CD4-positive, alpha-beta T cell treated with Interferon alpha-2 for 1 hour (primary cell): ENCODE measurements around the gene GLIS1.

Experiments used
- DNase-seq, 2 donors: peaks; one replicate each; pipeline ENCODE4 v3.0.0-alpha.2; 2020 to 2022

GLIS1 gene

DNA sequence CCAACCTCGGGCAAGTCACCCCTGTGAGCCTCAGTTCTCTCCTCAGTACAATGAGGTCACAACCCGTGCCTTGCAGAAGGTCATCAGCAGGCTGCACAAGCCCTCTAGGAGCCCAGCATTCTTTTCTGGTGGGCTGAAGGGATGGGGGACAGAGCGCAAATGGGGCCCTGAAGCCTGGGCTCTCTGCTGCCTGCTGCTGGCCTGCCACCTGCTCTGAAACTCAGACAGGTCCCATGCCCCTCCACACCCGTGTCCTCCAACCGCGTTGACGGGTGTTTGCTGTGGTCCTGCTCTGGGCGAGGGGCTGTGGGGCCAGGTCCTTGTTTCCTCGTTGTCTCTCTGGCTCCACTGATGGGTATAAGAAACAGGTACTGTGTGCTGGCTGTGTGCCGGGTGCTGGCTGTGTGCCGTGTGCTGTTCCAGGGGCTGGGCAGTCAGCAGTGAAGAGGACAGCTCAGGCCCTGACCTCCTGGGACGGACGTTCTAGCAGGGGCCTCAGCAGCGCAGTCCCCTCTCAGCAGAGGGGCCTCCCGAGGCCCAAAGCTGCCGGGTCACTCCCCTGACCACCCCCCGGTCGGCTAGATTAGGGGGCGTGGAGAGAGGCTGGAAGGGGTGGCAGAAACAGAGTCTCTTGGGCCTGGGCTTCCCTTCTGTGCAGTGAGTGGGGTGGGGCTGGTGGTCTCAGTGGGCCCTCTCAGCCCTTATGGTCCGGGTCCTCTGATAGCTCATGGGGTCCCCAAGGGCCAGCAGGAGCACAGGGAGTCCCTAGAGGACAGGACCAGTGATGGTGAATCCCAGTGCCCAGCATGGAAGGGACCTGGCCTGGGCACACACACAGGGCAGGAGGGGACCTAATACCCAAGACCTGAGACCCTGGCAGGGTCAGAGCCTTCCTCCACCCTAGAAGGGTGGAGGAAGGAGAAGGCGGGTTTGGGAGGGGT, 237.6 kb downstream of the GLIS1 start:
- no peak for DNase-seq

DNA sequence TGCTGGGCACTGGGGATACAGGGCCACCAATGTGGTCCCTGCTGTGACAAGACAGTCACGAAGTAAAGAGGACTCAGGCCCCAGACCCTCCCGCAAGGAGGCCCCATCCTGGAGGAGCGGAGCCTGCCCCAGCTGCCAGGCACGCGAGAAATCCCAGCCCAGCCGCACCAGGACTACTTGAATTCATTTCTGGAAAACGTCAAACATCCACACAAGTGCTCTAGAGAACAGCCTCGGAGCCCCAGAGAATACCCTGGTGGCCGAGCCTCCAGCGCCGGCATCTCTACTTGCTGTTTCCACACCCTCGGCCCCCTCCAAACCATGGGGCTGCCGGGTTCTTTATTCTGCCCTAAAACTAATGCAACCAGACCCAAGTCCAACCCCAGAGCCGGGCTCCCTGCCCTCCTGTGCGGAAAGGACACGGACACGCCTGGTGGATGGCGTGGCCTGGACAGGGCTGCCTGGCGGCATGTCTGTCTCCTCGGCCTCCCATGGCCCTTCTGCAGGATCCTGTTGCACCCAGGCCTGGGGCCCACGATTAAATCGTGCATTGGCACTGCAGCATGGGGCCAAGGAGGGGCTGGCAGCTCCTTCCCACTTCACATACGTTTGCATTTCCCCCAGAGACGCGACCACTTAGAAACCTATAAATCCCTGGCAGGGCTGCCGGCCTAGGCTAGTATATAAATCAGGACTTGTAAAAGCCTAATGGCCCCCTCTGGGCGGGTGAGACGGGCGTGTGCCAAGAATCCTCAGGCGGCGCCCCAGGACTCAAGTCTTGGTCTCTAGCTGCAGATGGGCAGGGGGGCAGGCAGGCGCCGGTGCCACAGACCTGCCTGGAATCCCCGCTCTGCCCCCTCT, 238.5 kb downstream of the GLIS1 start:
- DNase-seq = no peak

DNA sequence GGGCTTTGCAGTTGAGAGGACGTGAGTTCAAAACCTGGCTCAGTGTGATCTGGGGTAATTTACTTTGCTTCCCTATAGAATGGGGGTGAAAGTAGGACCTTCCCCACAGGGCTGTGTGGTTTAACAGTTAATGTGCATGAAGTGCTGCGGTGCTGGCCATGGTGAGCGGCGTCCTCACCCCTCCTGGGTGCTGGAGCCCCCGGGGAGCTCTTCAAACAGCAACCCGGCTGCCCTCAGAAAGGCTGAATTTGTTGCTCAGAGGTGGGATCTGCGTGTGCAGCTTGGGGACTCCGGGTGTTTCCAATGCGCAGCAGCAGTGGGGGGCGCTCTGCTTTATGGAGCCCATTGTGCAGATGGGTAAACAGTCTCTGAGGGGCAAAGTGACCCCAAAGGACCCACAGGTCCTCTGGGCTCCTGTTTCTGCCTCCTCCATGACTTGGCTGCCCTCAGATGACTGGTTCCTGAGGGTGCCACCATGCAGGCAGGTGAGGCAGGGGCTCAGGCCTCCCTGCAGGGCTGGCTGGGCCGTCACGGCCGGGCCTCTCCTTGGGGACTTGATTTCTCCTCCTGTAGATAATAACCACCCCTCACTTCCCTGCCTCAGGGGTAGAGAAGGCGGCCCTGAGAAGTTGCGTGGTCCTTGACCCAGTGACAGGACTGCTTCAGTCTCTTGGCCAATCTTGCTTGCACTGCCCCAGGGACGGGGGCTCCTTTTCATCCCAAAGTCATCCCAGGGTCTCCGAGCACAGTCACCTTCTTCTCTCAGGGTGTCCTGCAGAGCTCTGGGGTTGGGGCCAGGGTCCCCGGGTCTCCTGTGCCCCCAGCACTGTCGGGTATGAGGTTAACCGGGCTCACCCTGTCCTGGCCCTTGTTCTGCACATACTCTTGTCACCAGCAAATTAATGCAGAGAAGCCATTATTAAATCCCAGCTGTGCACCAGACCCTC, 239.4 kb downstream of the GLIS1 start:
- no peak for DNase-seq

DNA sequence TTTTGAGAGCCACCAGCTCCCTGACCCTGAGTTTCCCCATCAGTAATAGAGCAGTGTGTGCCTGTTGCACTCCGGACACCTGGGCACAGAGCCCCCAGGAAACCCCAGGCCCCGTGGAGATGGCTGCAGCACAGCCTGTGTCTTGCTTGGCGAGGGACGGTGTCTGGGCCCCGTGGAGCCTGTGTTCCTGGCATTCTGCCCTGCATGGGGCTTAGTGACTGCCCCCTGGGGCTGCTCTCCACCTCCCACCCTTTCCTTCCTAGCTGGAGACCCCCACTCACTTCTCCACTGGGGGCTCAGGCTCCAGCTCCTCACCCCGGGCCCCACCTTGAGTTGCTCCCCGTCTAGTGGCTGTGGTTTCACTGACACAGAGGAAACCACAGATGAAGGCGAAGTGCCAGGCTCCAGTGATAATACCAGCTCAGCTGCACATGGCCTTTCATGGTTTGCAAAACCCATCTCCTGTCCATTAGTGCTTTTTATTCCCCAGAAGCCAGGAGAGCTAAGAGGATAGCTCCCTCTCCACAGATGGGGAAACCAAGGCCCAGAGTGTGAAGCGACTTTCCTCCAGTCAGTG, 240.3 kb downstream of the GLIS1 start:
- no peak for DNase-seq

DNA sequence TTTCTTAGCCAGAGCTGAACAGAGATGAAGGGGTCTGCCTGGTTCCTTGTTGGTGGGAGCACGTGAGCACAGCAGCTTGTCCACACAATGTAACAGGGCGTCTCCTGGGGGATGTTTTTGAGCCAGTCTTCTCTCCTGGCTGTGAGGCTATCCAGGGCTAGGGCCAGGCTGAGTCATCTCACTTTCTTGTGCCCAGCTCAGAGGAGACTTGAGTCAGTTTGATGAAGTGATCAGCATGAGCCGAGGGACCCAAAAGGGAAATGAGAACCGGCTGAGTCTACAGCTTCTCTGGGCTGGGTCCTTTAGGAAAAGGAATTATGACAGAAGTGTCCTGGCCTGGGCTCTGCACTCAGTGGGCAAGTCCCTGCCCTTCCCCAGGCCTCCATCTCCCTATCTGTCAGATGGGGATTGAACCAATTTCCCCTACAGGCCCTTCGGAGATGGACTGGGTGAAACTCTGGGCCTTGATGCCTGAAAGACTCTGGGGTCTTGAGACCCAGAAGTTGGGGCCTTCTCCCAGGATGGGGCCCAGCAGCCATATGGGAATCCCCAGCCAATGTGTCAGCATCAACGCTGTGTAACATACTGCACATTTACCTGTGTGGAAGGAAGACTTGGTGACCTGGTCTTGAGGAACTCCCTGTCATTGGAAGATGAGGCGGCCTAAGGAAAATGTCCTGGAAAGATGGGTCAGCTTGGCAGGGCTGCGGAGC, 243.2 kb downstream of the GLIS1 start:
- no peak for DNase-seq

DNA sequence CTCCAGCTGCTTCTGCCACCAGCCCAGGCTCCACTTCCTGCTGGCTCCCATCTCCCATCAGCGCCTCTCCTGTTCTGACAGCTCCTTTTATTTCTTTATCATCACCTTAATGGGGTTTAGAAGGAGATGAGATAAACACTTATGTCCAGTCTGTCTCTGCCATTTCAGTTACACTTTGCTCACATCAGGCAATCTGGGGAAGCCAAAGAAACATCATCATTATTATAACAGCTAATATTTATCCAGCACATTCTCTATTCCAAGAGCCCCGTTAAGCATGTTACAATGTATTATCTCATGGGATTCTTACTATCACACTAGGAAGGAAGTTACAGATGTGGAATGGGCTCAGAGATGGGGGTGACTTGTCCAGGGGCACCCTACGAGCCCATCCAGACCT, 248.6 kb downstream of the GLIS1 start:
- DNase-seq = no peak

DNA sequence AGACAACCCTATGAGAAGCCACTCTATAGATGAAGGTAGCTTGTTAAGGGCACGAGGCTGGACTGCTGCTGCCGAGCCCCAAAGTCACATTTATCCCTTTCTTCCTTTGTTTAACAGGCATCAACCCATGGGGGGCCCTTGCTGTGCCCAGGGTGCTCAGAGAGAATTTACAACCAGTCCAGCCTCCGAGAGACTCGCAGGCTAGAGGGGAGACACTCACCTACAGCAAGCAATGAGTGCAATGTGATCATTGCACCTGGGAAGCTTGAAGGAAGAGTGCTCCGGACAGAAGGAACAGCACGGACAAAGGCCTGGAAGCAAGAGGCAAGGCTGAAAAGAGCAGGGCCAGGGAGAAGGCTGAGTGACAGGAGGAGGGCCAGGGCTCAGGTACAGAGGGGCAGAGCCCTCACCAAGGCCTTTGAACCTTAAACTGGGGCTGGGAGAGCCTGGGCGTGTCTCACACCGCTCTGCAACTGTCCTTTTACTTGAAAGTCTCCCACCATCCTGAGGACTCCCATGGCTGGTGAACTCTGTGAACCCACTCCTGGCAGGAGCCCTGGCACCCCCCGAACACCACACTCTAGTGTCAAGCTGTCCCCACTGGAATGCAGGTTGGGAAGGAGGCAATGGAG, 252.5 kb downstream of the GLIS1 start:
- no peak for DNase-seq

DNA sequence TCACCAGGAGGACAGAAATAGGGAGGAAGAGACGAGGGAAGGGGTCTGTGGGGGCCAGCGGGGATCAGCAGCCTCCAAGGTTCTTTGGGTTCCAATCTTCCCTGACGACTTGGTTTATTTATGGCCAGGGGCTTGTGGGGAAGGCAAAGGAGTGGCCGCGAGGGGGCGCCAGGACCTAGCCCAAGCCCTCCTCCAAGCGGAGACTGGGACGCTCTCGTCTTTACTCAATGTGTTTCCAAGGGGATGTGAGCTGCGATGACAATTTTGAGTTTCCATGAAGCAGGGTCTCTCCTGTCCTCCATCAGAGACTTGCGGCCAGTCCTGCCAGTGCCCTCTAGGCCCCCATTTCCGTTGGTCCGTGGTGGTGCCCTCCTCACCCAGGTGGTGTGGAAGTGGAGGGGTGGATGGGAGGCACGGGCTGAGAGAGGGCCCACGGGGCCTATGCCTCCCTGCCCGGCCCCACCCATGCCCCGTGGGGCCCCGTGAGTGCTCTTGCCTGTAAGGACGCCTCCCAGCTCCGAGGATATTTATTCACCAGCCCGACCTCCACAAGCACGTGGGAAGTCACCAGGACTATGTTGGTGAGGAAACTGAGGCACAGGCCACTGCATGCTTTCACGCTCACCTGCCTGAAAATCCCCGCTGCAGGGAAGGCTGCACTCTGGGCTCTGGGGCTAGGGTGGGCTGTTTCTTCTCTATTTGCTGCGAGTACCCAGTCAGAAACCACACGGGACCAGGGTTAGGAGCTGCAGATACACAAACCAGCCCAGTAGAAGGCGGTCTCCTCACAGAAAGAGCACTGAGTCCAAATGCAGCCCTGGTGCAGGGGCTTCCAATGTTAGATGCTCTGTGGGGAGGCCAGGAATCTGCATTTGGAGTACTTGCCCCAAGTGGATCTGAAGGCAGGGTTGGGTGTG, 253.2 kb downstream of the GLIS1 start:
- peak; percentile 39 to 56 for DNase-seq

DNA sequence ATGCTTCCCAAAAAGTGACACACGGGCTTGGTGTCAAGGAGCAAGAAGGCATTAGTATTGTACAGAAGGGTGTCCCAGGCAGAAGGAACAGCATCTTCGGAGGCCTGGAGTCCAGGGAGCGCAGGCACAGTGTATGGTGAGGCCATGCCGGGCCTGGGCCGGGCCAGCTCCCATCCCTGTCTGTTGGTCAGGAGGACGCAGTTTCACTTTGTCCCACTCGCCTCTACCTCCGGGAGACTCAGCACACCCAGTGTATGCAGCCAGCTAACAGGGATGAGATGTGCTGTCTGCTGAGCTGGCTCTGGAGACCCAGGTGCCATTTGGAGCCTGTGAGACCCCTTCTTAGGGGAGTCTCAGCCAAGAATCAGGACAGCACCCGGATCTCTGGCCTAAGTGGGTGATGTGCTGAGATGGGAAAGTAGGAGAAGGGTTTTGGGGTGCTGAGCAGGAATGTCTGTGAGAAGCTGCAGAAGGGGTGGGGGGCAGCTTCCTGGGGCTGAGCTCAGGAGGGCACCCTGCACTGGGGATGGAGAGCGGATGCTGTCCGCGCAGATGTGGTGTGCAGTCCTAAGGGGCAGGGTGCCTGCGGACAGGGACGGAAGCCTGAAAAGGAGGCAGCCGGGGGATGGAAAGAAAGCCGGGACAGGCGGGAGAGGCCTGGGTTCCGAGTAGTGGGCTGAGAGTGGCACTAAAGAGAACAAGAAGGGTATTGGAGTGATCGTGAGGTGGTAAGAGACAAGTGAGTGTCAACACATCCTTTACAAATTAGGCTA, 254.1 kb downstream of the GLIS1 start:
- DNase-seq = no peak

DNA sequence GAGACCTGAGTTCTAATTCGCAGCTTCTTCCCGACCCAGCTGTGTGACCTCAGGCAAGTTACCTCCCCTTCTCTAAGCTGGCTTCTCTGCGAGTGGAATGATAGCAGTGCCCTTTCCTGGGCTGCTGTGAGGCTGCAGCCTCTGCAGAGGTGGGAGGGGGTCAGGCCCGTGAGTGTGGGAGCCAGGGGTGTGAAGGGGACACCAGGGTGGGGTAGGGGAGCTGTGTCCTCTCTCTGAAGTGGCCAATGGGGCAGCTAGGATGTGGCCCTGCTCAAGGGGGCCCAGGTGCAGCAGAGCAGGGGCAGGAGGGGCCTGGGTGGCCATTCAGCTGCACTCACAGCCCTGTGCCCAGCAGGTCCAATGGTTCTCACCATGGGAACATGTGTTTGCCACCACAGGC, 255.3 kb downstream of the GLIS1 start:
- no peak for DNase-seq

DNA sequence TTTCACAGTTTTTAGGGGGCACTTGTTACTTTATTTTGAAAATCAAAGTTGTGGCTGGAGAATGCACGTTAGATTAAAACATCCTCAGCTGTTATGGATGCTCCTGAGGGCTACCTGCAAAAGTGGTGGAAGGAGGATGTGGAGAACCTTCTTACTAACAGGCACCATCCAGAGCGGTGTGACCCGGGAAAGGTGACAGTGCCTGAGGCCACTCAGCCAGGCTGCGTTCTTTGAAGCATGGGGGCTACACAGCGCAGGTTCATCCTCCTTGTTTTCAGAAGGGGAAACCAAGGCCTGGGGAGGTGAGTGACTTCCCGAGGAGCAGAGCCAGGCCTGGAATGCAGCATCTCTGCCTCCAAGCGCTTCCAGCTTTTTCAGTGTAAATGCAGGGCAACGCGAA, 255.8 kb downstream of the GLIS1 start:
- no peak for DNase-seq

DNA sequence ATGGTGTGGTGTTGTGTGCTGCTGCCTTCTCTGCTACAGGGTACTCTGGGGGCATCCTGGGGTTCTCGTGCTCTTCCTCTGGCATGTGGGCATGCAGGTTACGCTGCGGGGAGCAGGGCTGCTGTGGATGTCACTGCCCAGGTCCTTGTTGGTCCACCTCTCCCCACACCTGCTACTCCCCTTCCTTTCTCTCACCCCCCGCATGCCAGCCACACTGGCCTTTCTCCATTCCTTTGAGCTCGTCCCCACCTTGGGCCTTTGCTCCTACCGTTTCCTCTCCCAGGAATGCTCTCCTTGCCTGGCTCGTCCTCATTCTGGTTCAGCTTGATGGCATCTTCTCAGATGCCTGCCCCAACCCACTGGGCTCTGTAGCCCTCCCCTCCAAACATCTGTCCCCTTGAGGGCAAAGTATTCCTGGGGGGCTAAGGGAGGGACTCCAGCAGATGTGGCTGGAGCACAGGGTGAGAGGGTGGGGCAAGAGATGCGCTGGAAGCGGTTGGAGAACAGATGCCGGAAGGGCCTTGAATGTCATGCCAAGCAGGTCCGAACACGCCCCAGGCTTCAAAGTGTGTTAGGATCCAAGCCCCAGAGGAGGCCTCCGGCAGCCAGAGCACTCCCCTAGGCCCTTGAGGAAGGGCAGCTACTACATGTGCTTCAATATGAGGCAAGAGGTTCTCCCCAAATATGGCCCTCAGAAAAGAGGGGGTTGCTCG, 256.4 kb downstream of the GLIS1 start:
- no peak for DNase-seq

DNA sequence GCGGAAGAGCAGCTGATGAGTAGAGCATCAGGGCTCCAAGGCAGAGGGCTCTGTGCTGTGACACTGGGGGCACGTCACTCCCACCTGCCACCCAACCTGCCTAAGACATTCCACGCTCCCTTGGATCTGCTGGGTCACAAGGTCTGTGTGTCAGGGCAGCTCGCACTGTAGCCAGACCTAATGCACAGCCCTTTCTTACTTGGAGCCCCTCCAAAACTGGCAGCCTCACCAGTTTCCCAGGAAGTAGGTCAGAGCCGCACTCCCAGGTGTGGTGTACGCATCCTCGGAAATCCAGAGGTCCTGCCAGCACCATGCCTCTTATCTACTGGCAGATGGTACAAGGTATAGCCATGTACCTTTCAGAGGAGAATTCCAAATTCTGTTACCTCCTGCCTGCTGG, 257.5 kb downstream of the GLIS1 start:
- no peak for DNase-seq

DNA sequence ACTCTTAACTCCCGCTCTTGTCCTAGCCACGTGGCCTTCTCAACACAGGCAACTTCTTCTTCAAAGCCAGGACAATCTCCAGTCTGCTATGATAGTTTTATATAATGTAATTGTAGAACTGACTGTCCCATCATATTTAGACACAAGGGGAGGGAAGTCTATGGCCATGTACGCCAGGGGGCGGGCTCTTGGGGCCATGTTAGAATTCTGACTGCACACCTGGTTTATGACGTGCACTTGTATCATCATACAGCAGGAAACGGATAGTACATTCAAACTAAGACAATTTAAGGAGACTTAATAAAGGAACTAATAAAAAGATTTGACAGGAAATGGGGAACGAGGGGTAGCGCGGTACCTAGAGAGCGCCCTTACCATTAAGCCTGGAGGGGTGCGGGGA, 258.3 kb downstream of the GLIS1 start:
- DNase-seq = no peak

DNA sequence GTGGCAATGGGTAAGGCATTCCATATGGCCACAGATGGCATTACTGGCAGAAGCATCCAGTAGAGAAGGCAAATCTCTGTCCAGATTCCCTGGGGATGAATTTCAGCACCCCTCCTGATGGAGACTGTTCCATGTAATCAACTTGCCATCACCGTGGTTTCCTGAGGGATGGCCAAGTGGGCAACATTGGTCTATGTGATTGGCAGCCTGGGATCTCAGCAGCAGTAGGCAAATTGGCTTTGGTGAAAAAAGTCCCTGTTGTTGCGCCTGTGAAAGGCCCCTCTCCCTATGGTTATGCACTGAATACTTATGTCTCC, 260.5 kb downstream of the GLIS1 start:
- no peak for DNase-seq

DNA sequence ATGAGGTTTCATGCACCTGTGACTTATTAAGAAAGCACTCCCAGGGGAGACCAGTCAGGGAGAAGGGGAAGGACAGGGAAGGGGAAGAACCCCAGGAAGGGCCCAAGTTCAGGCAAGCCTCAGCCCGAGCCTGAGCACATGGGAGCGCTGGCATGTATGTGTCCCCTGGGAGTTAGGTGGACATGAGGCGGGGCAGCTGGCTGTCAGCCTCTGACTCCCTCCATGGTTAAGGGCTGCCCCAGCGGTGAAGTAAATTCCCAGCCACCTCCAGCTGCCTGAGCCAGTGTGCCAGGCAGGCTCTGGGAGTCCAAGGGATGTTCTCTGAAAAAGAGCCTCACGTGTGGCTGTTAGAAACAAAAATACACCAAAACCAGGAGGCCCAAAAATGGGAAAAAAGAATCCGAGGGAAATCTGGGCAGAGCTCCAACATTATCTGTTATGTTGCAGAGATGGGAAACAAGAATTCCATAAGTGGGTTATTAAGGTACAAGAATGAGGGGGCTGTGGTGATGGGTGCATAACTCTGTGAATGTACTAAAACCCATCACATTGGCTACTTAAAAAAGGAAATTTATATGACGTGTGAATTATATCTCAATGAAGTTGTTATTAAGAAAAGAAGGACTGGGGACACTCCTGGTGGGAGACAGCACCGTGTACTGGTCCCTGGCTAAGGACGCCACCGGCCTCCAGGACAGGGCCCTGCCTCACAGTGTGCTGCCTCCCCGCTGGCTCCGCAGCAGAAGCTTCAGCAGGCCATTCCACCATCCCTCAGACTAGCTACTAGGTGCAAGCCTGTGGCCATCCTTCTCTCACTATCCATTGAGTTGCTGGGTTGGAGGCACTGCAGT, 261.1 kb downstream of the GLIS1 start:
- no peak for DNase-seq

DNA sequence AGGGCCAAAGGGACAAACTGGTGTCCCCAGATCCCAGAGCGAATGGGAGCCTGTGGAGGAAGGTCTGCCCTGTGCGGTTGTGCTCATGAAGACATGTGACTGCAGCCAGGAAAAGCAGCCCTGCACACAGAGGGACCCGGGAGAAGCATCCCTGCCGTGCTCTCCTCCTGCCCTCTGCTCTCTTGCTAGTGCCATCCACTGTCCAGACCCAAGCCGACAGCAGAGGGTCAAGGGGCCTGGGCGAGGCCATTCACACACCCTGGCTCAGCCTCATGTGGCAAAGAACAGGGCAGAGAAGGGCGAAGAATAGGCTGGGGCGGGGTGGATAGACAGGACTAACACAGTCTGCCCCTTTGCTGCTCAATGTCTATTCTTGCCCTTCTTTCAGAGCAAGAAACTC, 262.4 kb downstream of the GLIS1 start:
- DNase-seq = no peak

DNA sequence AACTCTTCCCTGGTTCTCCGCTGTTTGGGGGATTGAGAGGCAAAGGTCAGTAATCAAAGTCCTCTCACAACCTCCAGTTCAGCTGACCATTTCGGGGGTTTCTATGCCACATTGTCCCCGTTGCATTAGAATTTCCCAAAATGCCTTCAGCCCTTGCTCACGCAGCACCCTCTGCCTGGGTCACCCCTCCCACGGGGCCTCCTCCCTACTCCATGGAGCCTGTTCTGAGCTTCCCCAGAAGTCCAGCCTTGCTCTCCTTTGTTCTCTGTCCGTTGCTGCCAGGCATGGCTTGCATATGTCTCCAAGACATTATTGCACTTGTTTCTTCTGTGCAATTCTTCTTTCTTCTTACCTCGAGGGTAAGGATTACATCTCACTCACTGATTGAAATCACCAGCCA, 263.3 kb downstream of the GLIS1 start:
- no peak for DNase-seq
